ENCODE data around the gene TFG. TPM values are rescaled to one million over a fixed set of nuclear protein-coding genes. Genes with fewer than 3 reads are reported as not detected.

TFG gene
- total and polyA plus RNA-seq, 8 donors: 81.8 to 132 (median 115) TPM

DNA sequence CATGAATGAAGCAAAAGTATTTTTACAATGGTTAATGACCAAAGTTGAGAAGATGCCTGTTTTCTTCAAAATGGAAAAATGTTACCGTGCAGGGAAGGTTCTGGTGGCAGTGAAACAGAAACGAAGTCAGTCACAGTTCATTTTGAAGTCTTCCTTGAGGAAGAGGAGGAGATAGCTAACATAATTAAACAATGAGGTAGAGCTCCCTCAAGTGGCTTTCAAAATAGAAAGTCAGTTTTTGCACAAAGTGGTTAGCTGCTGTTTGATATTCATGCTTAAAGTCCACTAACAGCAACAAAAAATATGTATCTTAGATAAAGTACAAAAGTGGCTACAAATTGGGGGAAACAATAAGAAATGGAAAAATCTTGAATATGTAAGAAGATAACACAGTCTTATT, 87.3 kb downstream of the TFG start:
- Histone ChIP-seq H3K4me3 (no peak overlapping the region), H3K9me3 (no peaks in the 10 kb centered on the region), H3K27me3 (no peaks in the 10 kb centered on the region), H3K27ac (no peak overlapping the region), H3K4me1 (no peaks in the 10 kb centered on the region), H3K36me3 (no peaks in the 10 kb centered on the region)
- ATAC-seq (peak; percentile 73), DNase-seq (peak in 2 of 4 donors; percentile 10 to 24)
- intact Hi-C loops (cut with DNase I): no loop called here
- TF ChIP-seq, protein P1, sequence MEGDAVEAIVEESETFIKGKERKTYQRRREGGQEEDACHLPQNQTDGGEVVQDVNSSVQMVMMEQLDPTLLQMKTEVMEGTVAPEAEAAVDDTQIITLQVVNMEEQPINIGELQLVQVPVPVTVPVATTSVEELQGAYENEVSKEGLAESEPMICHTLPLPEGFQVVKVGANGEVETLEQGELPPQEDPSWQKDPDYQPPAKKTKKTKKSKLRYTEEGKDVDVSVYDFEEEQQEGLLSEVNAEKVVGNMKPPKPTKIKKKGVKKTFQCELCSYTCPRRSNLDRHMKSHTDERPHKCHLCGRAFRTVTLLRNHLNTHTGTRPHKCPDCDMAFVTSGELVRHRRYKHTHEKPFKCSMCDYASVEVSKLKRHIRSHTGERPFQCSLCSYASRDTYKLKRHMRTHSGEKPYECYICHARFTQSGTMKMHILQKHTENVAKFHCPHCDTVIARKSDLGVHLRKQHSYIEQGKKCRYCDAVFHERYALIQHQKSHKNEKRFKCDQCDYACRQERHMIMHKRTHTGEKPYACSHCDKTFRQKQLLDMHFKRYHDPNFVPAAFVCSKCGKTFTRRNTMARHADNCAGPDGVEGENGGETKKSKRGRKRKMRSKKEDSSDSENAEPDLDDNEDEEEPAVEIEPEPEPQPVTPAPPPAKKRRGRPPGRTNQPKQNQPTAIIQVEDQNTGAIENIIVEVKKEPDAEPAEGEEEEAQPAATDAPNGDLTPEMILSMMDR (IDR thresholded peaks at IDR 0.05): no peak

DNA sequence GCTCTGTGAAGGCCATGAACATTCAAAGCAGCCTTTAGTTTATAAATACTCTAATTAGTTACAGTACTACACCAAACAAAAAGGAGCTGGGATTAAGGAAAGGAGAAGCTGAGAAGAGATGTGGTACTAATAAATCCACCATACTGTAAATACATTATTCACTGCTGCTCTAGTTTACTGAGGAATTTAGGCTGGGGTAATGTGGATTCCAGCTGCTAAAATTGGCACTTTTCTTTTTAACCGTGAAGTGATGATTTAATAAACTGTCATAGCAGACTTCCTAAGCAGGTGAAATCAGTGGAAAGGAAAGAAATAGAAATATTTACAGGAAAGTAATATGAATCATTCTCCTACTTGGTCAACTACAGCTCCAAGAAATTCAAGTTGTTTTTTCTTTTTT, 88.7 kb downstream of the TFG start:
- H3K9me3 ChIP-seq: no peaks in the 10 kb centered on the region
- DNase-seq (no peak), ATAC-seq (no peak)
- H3K4me1 ChIP-seq: no peaks in the 10 kb centered on the region
- no peaks in the 10 kb centered on the region for H3K27me3 ChIP-seq
- TF ChIP-seq, protein P1 (IDR thresholded peaks at IDR 0.05): no peak
- no peaks in the 10 kb centered on the region for H3K36me3 ChIP-seq
- H3K4me3 ChIP-seq: no peak overlapping the region
- intact Hi-C loops (cut with DNase I): no loop called here
- no peak overlapping the region for H3K27ac ChIP-seq

Other genes starting within 250 kb of the TFG start
- 10 to 100 TPM; 23.5 to 24.5 TPM for gene TMEM45A, start 216.9 kb upstream of the TFG start, total RNA-seq
- 10 to 100 TPM; 38.8 to 53.8 (median 44.3) TPM for gene TMEM45A, start 216.9 kb upstream of the TFG start, polyA plus RNA-seq (ENCODE audit: insufficient read length in 6 of 6)
- gene ADGRG7, start 99.9 kb upstream of the TFG start, total RNA-seq: not detected
- gene ADGRG7, start 99.9 kb upstream of the TFG start, polyA plus RNA-seq (ENCODE audit: insufficient read length in 6 of 6): not detected